Measurements from ENCODE around the gene VPREB1. TPM values are rescaled to one million over a fixed set of nuclear protein-coding genes. Genes with fewer than 3 reads are reported as not detected.

The VPREB1 gene
- total RNA-seq, 1 experiment from 2014 or later, result not detected

DNA sequence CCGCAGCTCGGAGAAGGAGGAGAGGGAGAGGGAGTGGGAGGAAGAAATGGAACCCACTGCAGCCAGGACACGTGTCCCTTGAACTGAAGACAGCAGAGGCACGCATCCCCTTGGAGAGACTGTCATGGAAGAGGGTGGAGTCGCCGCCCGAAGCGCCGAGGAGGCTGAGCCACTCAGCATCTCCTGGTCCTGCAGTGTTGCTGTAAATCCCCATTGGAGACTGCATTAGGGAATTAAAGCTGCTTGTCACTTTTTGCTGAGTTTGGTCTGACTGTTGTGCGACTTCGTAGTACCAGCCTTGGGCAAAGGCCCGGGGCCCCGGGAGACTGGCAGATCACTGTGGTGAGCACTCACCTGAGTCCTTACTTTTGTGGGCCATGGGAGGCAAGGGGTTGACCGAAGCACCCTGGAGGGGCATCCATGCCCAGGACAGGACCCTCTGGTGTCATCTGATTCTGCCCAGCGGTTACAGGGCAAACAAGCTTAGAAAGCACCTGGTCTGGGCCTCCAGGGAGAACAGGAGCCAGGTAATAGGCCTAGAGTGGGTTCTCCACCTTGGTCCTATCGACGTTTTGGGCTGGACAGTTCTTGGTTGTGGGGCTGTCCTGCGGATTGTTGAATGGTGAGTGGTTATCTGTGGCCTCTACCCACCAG lies 797 bp downstream of the VPREB1 start:
- no peaks in the 10 kb centered on the region for H3K9me2 ChIP-seq (ENCODE audit: insufficient read depth)
- H2AFZ ChIP-seq (ENCODE audit: low read depth, low read length, poor library complexity, severe bottlenecking), result no peak overlapping the region
- H3K27me3 ChIP-seq (ENCODE audit: insufficient read depth, low read length), result peaks cover 7% of the 10 kb centered on the region; the same call in 1 of the 2 replicates
- no peaks in the 10 kb centered on the region for H3K79me2 ChIP-seq (ENCODE audit: insufficient read depth, low read length)
- POLR2A ChIA-PET, result no interaction called here
- TF ChIP-seq ZNF274 (IDR thresholded peaks at IDR 0.05; ENCODE audit: low read depth, low read length), result no peak
- no peak for TF ChIP-seq CEBPB (IDR thresholded peaks at IDR 0.05; ENCODE audit: low read depth)
- TF ChIP-seq, protein P1, sequence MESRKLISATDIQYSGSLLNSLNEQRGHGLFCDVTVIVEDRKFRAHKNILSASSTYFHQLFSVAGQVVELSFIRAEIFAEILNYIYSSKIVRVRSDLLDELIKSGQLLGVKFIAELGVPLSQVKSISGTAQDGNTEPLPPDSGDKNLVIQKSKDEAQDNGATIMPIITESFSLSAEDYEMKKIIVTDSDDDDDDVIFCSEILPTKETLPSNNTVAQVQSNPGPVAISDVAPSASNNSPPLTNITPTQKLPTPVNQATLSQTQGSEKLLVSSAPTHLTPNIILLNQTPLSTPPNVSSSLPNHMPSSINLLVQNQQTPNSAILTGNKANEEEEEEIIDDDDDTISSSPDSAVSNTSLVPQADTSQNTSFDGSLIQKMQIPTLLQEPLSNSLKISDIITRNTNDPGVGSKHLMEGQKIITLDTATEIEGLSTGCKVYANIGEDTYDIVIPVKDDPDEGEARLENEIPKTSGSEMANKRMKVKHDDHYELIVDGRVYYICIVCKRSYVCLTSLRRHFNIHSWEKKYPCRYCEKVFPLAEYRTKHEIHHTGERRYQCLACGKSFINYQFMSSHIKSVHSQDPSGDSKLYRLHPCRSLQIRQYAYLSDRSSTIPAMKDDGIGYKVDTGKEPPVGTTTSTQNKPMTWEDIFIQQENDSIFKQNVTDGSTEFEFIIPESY (IDR thresholded peaks at IDR 0.05; ENCODE audit: extremely low read depth, insufficient replicate concordance, low read length), result no peak
- TF ChIP-seq EZH2phosphoT487 (IDR thresholded peaks at IDR 0.05; ENCODE audit: borderline replicate concordance), result no peak
- TF ChIP-seq ZFX (IDR thresholded peaks at IDR 0.05), result no peak
- TF ChIP-seq, protein P2, sequence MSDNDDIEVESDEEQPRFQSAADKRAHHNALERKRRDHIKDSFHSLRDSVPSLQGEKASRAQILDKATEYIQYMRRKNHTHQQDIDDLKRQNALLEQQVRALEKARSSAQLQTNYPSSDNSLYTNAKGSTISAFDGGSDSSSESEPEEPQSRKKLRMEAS (IDR thresholded peaks at IDR 0.05), result no peak
- no peak for TF ChIP-seq CBX3 (IDR thresholded peaks at IDR 0.05; ENCODE audit: low read depth)
- TF ChIP-seq SIN3A (IDR thresholded peaks at IDR 0.05; ENCODE audit: low read depth), result no peak
- TF ChIP-seq ELF1 (IDR thresholded peaks at IDR 0.05; ENCODE audit: borderline replicate concordance, low read depth), result no peak
- no peak for TF ChIP-seq EZH2 (IDR thresholded peaks at IDR 0.05)
- no peak for TF ChIP-seq SP1 (IDR thresholded peaks at IDR 0.05; ENCODE audit: low read depth)
- ATAC-seq, result no peak
- DNase-seq (ENCODE audit: low read depth, low spot score), result no peak
- BruUV-seq (replicated peaks), result no TSS peak
- no peaks in the 10 kb centered on the region for H3K4me1 ChIP-seq (ENCODE audit: control insufficient read depth in 1 of 2, insufficient read depth in 2 of 2, low read length in 2 of 2)
- no peaks in the 10 kb centered on the region for H3K36me3 ChIP-seq (ENCODE audit: control insufficient read depth in 1 of 2, insufficient read depth in 2 of 2, low read length in 2 of 2)
- no peak overlapping the region for H3K4me2 ChIP-seq (ENCODE audit: low read length)
- no peak overlapping the region for H3K4me3 ChIP-seq (replicated peaks in 1 of 2; ENCODE audit: low read depth in 1 of 2, low read length in 2 of 2)
- no peak overlapping the region for H3K27ac ChIP-seq (ENCODE audit: low read depth, low read length)
- intact Hi-C loops (cut with micrococcal nuclease), result no loop called here
- H3K9ac ChIP-seq (ENCODE audit: low read length), result no peak overlapping the region
- CTCF ChIA-PET, result no interaction called here
- H4K20me1 ChIP-seq (ENCODE audit: insufficient read depth), result no peaks in the 10 kb centered on the region
- RAD21 ChIA-PET (ENCODE audit: low non-redundant PET in 1 of 2, low total read pairs in 2 of 2, uncharacterized antibody in 2 of 2, unreplicated experiment in 2 of 2), result no interaction called here
- no peaks in the 10 kb centered on the region for H3K9me3 ChIP-seq (ENCODE audit: control insufficient read depth in 1 of 2, insufficient read depth in 1 of 2, low read depth in 1 of 2, low read length in 2 of 2)
